Panc1 (cell line): ENCODE measurements around the gene SHC4. TPM values are rescaled to one million over a fixed set of nuclear protein-coding genes. Genes with fewer than 3 reads are reported as not detected.

Experiments
- ATAC-seq: fragments of 200-7000 bp; cut with Tn5 transposase; 2 replicates; pipeline ENCODE4 v1.9.1; 2020; ENCODE audit warnings: mild to moderate bottlenecking, moderate library complexity
- BruUV-seq: library from RNA; stranded (reverse); fragments of 400-500 nt; replicated peaks from 2 replicates; lab custom pipeline; 2021; lab: Mats Ljungman, UMichigan
- CTCF ChIA-PET: fragments of 300-600 bp; sonication (Branson Sonifier 250); formaldehyde crosslinking; loops from one replicate; lab custom pipeline; 2022; ENCODE audit warnings: antibody characterized with exemption; lab: Charles Lee
- POLR2A ChIA-PET: fragments of 300-600 bp; sonication (Branson Sonifier 250); formaldehyde crosslinking; loops from one replicate; lab custom pipeline; 2022; ENCODE audit warnings: antibody characterized with exemption; lab: Charles Lee
- DNase-seq: peaks from one replicate; pipeline ENCODE4 v3.0.0-alpha.2; 2010; ENCODE audit warnings: low read depth, low spot score
- H3K27ac ChIP-seq: 2 replicates; pipeline ENCODE4 v1.5.1; 2011; ENCODE audit warnings: mild to moderate bottlenecking, low read length, inconsistent platforms
- H3K27me3 ChIP-seq: fragments of 200-500 bp; sonication (Bioruptor generic); 2 replicates; pipeline ENCODE4 v1.6.0; 2014; ENCODE audit warnings: low read length, inconsistent platforms; ENCODE audit not compliant: control insufficient read depth, insufficient read depth
- H3K36me3 ChIP-seq: fragments of 200-500 bp; sonication (Bioruptor generic); 2 replicates; pipeline ENCODE4 v1.5.1; 2014; ENCODE audit warnings: inconsistent platforms, mild to moderate bottlenecking, low read length, moderate library complexity; ENCODE audit not compliant: control insufficient read depth, insufficient read depth
- H3K4me1 ChIP-seq: 2 replicates; pipeline ENCODE4 v1.5.1; 2011; ENCODE audit warnings: inconsistent platforms, mild to moderate bottlenecking, low read length, moderate library complexity; ENCODE audit not compliant: control insufficient read depth, insufficient read depth
- H3K4me3 ChIP-seq, 2 experiments: 2 replicates each; pipeline ENCODE4 v1.5.1; 2011 to 2012; ENCODE audit warnings: low read depth in 2 of 2, low read length in 2 of 2, mild to moderate bottlenecking in 2 of 2, inconsistent platforms in 1 of 2, moderate library complexity in 1 of 2
- H3K9me3 ChIP-seq: fragments of 200-500 bp; sonication (Bioruptor generic); 2 replicates; pipeline ENCODE4 v1.5.1; 2014; ENCODE audit warnings: low read depth, mild to moderate bottlenecking, inconsistent platforms, low read length, moderate library complexity; ENCODE audit not compliant: control insufficient read depth, insufficient read depth
- POLR2AphosphoS5 ChIP-seq: IDR thresholded peaks from 2 replicates; pipeline ENCODE4 v1.6.1; 2012; ENCODE audit warnings: mild to moderate bottlenecking, low read depth, low read length, moderate library complexity
- SIN3A ChIP-seq: IDR thresholded peaks from 2 replicates; pipeline ENCODE4 v1.6.1; 2012; ENCODE audit warnings: low read depth, mild to moderate bottlenecking, low read length, moderate library complexity, borderline replicate concordance; ENCODE audit not compliant: insufficient read depth
- TCF7L2 ChIP-seq: IDR thresholded peaks from 2 replicates; pipeline ENCODE4 v1.6.1; 2011; ENCODE audit warnings: mild to moderate bottlenecking, low read depth, low read length, inconsistent platforms
- in situ Hi-C: cut with HindIII; loops from 2 replicates; pipeline ENCODE4 v1.10.0; 2016; ENCODE audit warnings: low sequenced_read_pairs, low pct_unique_long_range_greater_than_20kb
- intact Hi-C: fragments of 100-400 bp; cut with micrococcal nuclease; formaldehyde crosslinking; loops from one replicate; pipeline ENCODE4 v1.10.0; 2022; ENCODE audit not compliant: unreplicated experiment
- total RNA-seq: library from RNA; stranded (reverse); gene quantifications from one replicate; pipeline ENCODE4 v1.2.1, GENCODE V29; 2021; ENCODE audit not compliant: unreplicated experiment
- TF ChIP-seq, protein P1 (sequence below): fragments of 450-650 bp; IDR thresholded peaks from 2 replicates; pipeline ENCODE4 v1.5.1; 2017; ENCODE audit warnings: mild to moderate bottlenecking
- TF ChIP-seq, protein P2 (sequence below), 2 experiments: IDR thresholded peaks; 2 replicates each; pipeline ENCODE4 v1.6.1; 2011 to 2012; ENCODE audit warnings: low read depth in 2 of 2, control low read depth in 1 of 2, low read length in 1 of 2, mild to moderate bottlenecking in 1 of 2, moderate library complexity in 1 of 2; ENCODE audit not compliant: insufficient read depth in 1 of 2

Gene SHC4
- total RNA-seq, 1 experiment from 2014 or later, result 0.10 TPM

DNA sequence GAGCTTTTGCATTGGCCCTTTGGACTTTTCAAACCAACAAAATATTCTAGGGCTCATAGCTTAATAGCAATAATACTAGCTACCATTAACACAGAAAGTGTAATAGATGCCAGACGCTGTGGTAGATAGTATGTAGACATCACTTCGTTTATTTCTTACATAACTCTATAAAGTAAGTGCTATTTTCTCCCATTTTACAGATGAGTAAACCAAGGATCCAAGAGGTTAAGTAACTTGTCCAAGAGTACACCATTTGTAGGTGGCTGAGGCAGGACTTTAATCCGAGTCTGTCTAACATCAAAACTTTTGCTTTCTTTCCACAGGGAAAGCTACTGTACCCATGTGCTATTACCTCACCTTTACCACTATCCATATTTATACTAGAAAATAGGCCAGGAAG lies 73.8 kb downstream of the SHC4 start:
- in situ Hi-C loops (no loop called here), intact Hi-C loops (no loop called here)
- no TSS peak for BruUV-seq
- no peaks in the 10 kb centered on the region for H3K9me3 ChIP-seq
- no peak for ATAC-seq
- H3K27ac ChIP-seq, result no peak overlapping the region
- H3K27me3 ChIP-seq, result no peaks in the 10 kb centered on the region
- no peak for TF ChIP-seq SIN3A
- TF ChIP-seq POLR2AphosphoS5, result no peak
- TF ChIP-seq, protein P1, sequence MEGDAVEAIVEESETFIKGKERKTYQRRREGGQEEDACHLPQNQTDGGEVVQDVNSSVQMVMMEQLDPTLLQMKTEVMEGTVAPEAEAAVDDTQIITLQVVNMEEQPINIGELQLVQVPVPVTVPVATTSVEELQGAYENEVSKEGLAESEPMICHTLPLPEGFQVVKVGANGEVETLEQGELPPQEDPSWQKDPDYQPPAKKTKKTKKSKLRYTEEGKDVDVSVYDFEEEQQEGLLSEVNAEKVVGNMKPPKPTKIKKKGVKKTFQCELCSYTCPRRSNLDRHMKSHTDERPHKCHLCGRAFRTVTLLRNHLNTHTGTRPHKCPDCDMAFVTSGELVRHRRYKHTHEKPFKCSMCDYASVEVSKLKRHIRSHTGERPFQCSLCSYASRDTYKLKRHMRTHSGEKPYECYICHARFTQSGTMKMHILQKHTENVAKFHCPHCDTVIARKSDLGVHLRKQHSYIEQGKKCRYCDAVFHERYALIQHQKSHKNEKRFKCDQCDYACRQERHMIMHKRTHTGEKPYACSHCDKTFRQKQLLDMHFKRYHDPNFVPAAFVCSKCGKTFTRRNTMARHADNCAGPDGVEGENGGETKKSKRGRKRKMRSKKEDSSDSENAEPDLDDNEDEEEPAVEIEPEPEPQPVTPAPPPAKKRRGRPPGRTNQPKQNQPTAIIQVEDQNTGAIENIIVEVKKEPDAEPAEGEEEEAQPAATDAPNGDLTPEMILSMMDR, result no peak
- TF ChIP-seq, protein P2, sequence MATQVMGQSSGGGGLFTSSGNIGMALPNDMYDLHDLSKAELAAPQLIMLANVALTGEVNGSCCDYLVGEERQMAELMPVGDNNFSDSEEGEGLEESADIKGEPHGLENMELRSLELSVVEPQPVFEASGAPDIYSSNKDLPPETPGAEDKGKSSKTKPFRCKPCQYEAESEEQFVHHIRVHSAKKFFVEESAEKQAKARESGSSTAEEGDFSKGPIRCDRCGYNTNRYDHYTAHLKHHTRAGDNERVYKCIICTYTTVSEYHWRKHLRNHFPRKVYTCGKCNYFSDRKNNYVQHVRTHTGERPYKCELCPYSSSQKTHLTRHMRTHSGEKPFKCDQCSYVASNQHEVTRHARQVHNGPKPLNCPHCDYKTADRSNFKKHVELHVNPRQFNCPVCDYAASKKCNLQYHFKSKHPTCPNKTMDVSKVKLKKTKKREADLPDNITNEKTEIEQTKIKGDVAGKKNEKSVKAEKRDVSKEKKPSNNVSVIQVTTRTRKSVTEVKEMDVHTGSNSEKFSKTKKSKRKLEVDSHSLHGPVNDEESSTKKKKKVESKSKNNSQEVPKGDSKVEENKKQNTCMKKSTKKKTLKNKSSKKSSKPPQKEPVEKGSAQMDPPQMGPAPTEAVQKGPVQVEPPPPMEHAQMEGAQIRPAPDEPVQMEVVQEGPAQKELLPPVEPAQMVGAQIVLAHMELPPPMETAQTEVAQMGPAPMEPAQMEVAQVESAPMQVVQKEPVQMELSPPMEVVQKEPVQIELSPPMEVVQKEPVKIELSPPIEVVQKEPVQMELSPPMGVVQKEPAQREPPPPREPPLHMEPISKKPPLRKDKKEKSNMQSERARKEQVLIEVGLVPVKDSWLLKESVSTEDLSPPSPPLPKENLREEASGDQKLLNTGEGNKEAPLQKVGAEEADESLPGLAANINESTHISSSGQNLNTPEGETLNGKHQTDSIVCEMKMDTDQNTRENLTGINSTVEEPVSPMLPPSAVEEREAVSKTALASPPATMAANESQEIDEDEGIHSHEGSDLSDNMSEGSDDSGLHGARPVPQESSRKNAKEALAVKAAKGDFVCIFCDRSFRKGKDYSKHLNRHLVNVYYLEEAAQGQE (IDR thresholded peaks at IDR 0.05; ENCODE audit: insufficient read depth in 1 of 2, low read depth in 2 of 2, low read length in 1 of 2), result no peak
- H3K4me1 ChIP-seq, result no peaks in the 10 kb centered on the region
- H3K4me3 ChIP-seq, result no peak overlapping the region
- no peak for DNase-seq
- POLR2A ChIA-PET, result no interaction called here
- CTCF ChIA-PET, result no interaction called here
- no peaks in the 10 kb centered on the region for H3K36me3 ChIP-seq

DNA sequence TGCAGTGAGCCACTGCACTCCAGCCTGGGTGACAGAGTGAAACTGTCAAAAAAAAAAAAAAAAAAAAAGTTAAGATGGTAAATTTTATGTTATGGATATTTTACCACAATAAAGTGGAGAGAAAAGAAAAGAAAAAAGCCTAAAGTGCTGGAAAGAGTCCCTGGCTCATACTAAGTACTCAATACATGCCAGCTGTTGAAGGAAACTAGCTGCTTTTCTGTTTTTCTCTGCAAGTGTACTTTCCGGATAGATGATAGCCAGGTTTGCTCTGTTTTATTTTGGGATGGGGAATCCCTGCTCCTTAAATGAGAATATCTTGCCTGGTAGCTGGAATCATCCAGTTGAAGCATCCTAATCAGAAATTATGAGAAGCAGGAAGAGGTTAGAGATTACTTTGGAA lies 74.9 kb downstream of the SHC4 start:
- no peaks in the 10 kb centered on the region for H3K4me1 ChIP-seq
- no peak overlapping the region for H3K4me3 ChIP-seq
- no peaks in the 10 kb centered on the region; the same call in 1 of the 2 replicates for H3K27me3 ChIP-seq
- ChIA-PET CTCF (no interaction called here), POLR2A (no interaction called here)
- no peak for ATAC-seq
- no peaks in the 10 kb centered on the region for H3K9me3 ChIP-seq
- H3K36me3 ChIP-seq, result no peaks in the 10 kb centered on the region
- no peak overlapping the region for H3K27ac ChIP-seq
- TF ChIP-seq, protein P1, result no peak
- TF ChIP-seq POLR2AphosphoS5 (no peak), SIN3A (no peak), TCF7L2 (no peak)
- TF ChIP-seq, protein P2 (IDR thresholded peaks at IDR 0.05; ENCODE audit: insufficient read depth in 1 of 2, low read depth in 2 of 2, low read length in 1 of 2), result no peak
- BruUV-seq, result no TSS peak
- DNase-seq, result no peak
- intact Hi-C loops (no loop called here), in situ Hi-C loops (no loop called here)
